Tongue (tissue), 2 donors: ENCODE data around the gene LSM5. TPM values are rescaled to one million over a fixed set of nuclear protein-coding genes. Genes with fewer than 3 reads are reported as not detected.
"Not testable (repeated sequence)": the region's sequence is repeated elsewhere in the genome, so short reads cannot be mapped to it uniquely, and the experiment has no call there.

Source experiments
- DNase-seq: peaks from one replicate; pipeline ENCODE4 v3.0.0-alpha.2; 2015
- total RNA-seq: library from RNA; depleted of rRNA; stranded (reverse); fragments of >200 nt; gene quantifications from one replicate; pipeline ENCODE4 v1.2.3, GENCODE V29; 2014

Gene LSM5
- total RNA-seq, 1 donor from 2014 or later, result 25.3 TPM

GRCh38 chr7:32502728-32503127, 12.5 kb upstream of the LSM5 start:
- DNase-seq, result no peak

DNA sequence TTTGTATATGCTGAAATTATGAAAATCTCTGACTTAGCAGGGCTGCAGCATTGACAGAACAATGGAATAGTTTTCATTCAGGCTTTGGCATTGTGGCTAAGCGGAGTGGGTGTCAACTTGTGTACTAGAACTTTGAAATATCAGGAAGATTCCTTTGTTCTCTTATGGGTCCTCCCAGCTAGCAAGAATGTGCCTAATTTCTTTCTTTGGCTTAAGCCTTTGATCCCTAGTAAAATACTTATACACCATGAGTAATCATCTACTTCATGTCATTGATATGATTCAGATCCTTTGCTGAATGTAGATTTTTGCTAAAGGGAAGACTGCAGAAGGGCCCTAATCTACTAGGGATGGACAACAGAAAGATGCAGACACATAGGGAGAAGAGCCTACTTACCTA, 11.3 kb upstream of the LSM5 start:
- DNase-seq, result no peak

GRCh38 chr7:32500922-32501341, 10.8 kb upstream of the LSM5 start:
- no peak for DNase-seq

GRCh38 chr7:32500216-32500615, 10.0 kb upstream of the LSM5 start:
- DNase-seq, result not testable (repeated sequence)

DNA sequence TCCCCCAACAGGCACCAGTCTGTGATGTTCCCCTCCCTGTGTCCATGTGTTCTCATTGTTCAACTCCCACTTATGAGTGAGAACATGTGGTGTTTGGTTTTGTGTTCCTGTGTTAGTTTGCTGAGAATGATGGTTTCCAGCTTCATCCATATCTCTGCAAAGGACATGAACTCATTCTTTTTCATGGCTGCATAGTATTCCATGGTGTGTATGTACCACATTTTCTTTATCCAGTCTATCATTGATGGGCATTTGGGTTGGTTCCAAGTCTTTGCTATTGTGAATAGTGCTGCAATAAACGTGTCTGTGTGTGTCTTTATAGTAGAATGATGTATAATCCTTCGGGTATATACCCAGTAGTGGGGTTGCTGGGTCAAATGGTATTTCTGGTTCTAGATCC, 9.6 kb upstream of the LSM5 start:
- not testable (repeated sequence) for DNase-seq

DNA sequence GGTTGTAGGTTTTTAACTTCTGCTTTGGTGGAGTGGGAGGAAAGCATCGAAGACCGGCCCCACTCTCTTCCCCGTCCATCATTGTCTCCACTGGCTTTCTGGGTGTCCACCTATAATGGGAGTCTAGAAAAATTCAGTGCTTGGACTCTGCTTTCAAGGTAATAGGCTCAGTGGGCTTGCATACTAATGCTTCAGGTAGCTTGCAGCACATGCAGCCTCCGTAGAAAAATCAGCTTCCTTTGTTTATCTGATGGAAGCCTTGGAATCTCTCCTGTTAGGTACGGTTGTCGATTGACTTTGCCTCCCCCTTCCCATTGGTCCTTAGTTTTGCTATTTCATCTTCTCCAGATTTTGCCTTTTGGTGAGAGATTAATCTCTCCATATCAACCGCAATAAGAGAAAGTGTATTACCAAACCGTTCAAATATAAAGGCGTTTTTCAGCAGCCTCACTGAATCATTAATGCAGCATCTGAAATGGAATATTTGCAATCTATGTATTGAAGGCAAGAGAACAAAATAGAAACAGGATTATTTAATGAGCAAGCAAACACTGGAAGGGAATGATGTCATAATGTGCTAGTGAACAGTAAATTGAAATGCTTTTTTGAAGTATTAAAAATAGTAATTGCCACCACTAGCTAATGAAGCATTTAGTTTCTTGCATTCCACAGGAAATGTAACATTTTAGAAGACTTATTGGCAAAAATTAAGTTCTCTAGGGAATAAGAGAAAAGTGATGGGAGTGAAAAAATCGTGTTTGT, 6.1 kb upstream of the LSM5 start:
- DNase-seq, result no peak

- DNase-seq, result peak; percentile 98
Observed at GRCh38 chr7:32495298-32496051, 5.3 kb upstream of the LSM5 start, which contains the start of gene AVL9. AVL9 (plus strand) TSS chr7:32495489; CDS start chr7:32495710, 221 bp downstream.

GRCh38 chr7:32494946-32495297, 4.7 kb upstream of the LSM5 start:
- no peak for DNase-seq

DNA sequence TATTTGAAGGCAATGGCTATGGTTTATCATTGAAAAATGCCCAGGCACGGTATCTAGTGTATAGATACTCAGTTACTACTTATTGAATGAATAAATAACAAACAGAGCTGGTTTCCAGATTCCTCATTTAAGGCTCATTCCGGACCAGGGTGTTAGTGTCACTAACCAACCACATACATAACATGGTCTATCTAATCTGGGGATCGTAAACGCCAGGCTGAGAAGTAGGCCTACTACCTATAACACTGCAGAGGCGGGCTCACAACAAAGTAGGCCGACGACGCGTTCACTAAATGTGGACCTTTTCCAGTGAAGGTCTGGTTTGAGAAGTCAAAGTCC, 423 bp downstream of the LSM5 start:
- no peak for DNase-seq

DNA sequence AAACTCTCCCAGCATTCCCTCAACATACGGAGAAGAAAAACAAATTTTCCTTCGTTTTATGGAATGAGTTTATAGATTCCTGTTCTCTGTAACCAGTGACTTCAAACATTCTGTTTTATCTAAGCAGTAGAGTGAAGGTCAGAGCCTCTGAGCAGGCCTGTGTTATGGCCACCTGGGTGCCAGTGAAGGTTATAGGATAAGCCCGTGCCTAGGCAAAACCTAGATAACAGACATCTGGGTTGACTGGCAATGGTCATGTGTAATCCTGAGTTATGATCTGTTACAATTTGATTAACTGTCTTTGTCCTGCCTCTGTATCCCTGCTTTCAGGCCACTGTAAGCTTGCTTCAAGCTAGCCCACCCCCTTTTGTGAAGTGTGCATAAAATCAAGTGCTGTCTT, 8.3 kb downstream of the LSM5 start:
- no peak for DNase-seq

GRCh38 chr7:32481176-32481575, 9.0 kb downstream of the LSM5 start:
- no peak for DNase-seq

GRCh38 chr7:32479574-32480200, 10.5 kb downstream of the LSM5 start:
- peak; percentile 62 for DNase-seq

- no peak for DNase-seq
Observed at GRCh38 chr7:32477649-32477980, 12.6 kb downstream of the LSM5 start.

- DNase-seq, result no peak
Observed at GRCh38 chr7:32476816-32477648, 13.1 kb downstream of the LSM5 start.

GRCh38 chr7:32474008-32474407, 16.2 kb downstream of the LSM5 start:
- DNase-seq, result no peak

DNA sequence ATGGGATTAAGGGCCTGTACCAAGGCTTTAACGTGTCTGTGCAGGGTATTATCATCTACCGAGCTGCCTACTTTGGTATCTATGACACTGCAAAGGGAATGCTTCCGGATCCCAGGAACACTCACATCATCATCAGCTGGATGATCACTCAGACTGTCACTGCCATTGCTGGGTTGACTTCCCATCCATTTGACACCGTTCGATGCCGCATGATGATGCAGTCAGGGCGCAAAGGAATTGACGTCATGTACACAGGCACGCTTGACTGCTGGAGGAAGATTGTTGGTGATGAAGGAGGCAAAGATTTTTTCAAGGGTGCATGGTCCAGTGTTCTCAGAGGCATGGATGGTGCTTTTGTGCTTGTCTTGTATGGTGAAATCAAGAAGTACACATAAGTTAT, 18.2 kb downstream of the LSM5 start:
- no peak for DNase-seq

DNA sequence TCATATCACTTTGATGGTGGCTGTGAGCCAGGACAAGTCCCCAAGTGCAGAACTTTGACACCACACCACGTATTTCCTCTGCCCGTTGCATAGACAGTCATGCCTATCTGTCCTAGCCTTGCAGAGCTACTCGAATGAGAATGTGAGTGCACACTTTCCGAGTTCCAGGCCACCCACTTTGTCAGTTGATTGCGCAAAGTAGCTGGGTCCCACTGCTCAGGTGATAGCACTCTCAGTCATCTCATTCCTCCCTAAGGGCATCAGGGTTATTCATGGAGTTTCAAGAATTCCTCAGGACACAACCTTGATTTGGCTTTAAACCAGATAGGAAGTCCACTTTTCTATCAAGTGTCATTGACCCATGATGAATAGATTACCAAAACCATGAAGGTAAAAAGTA, 19.3 kb downstream of the LSM5 start:
- DNase-seq, result no peak

- not testable (repeated sequence) for DNase-seq
Observed at GRCh38 chr7:32470004-32470403, 20.2 kb downstream of the LSM5 start.

GRCh38 chr7:32464641-32465416, 25.4 kb downstream of the LSM5 start:
- not testable (repeated sequence) for DNase-seq

GRCh38 chr7:32462977-32463376, 27.2 kb downstream of the LSM5 start:
- DNase-seq, result peak; percentile 24

DNA sequence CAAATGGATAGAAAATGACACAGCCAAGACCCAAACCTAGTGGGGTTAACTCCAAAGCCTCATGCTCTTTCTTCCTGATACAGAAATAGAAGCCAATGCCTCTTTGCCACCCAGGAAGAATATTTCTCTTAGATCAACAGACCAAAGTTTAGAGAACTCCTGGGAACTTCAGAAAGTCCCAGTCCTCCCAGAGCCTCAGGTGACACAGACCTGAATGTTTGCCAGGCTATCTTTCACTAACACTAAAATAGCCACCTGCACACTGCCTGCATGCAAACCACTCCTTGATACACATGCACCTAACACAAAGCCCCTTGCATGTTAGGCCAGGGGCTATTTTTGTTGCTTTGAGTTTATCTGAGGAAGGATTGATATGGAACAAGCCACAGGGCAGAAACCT, 27.7 kb downstream of the LSM5 start:
- no peak for DNase-seq

- DNase-seq, result no peak
Observed at GRCh38 chr7:32461484-32461883, 28.7 kb downstream of the LSM5 start.
